ENCODE data around the gene TBPL1. TPM values are rescaled to one million over a fixed set of nuclear protein-coding genes. Genes with fewer than 3 reads are reported as not detected.

Gene TBPL1
- total and polyA plus RNA-seq, 10 of the 15 experiments (the other 5 are each of a cell fraction or from before 2014, with no cell fraction given), result 34.6 to 71.2 (median 43.0) TPM

- no peak for TF ChIP-seq IKZF2 (IDR thresholded peaks at IDR 0.05)
- TF ChIP-seq NFIC (IDR thresholded peaks at IDR 0.05; ENCODE audit: low read depth, low read length), result no peak
- no peak for TF ChIP-seq BCL3 (IDR thresholded peaks at IDR 0.05; ENCODE audit: borderline replicate concordance, insufficient read depth, low read depth, low read length, poor library complexity, severe bottlenecking)
- TF ChIP-seq CBFB (IDR thresholded peaks at IDR 0.05; ENCODE audit: low read depth), result no peak
- TF ChIP-seq E4F1 (IDR thresholded peaks at IDR 0.05; ENCODE audit: borderline replicate concordance, partially characterized antibody), result no peak
Measured at GRCh38 chr6:133906050-133906449, 47.0 kb upstream of the TBPL1 start (continued).

DNA sequence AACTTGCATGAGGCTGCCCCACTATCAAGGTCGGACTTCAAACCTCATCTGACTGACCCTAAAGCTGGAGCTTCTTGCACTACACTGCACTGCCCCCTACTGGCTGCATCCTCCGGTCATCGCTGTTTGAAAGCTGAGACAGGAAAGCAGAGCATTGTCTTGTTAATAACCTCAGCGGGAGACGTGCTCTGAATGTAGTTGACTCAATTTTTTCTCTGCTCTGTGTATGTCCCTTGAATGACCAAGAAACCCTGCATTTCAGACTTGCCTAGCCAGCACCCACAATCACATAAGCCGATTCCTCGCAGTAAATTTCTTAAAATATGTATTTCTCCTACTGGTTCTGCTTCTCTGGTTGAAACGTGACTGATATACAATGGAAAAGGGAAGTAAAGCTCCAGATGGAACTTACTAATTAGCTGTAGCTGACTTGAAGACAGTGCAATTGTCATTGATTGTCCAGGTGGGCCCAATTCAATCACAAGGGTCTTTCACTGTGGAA, 36.3 kb upstream of the TBPL1 start:
- ChIA-PET POLR2A (no interaction called here), SMC1A (ENCODE audit: uncharacterized antibody, unreplicated experiment) (interaction anchor here (0.7 to 2.5 kb wide), 9 partner anchors 9 to 954 kb away, joined by 3 to 17 read pairs (median 5); no protein-coding TSS in a partner anchor), RAD21 (ENCODE audit: unreplicated experiment) (interaction anchor here (0.9 to 2.9 kb wide), 6 partner anchors 75 to 954 kb away, joined by 3 to 12 read pairs (median 8); no protein-coding TSS in a partner anchor), CTCF (interaction anchor here (0.5 to 8.4 kb wide), 60 partner anchors 6 to 1385 kb away, joined by 3 to 65 read pairs (median 4); no protein-coding TSS in a partner anchor)
- H3K36me3 ChIP-seq (ENCODE audit: control insufficient read depth in 2 of 2, insufficient read depth in 2 of 2, low read length in 1 of 2), result no peaks in the 10 kb centered on the region
- ATAC-seq (peak; percentile 88), DNase-seq (ENCODE audit: low read depth, low spot score) (peak; percentile 35), FAIRE-seq (peak; percentile 78)
- no peaks in the 10 kb centered on the region for H4K20me1 ChIP-seq (ENCODE audit: control insufficient read depth, insufficient read depth)
- in situ Hi-C loops (cut with MboI) (loop anchor here (10.0 kb wide), 1 partner anchor 352 kb away; no protein-coding TSS in a partner anchor), intact Hi-C loops (cut with micrococcal nuclease; ENCODE audit: unreplicated experiment) (loop anchor here (1.0 to 10.0 kb wide), 4 partner anchors 79 to 952 kb away; no protein-coding TSS in a partner anchor)
- H3K27ac ChIP-seq (ENCODE audit: control insufficient read depth, insufficient read depth), result no peak overlapping the region
- WGBS (ENCODE audit: insufficient coverage, insufficient replicate concordance, low lambda C conversion rate, missing lambda C conversion rate), result 1% methylated on average over 8 of the region's 8 CpGs
- no peaks in the 10 kb centered on the region for H3K4me1 ChIP-seq (ENCODE audit: control insufficient read depth, insufficient read depth, low read length)
- no peaks in the 10 kb centered on the region for H3K79me2 ChIP-seq (ENCODE audit: control insufficient read depth, insufficient read depth, low read length)
- no peak overlapping the region for H3K4me3 ChIP-seq
- no peaks in the 10 kb centered on the region for H3K9me3 ChIP-seq (replicated peaks; ENCODE audit: control insufficient read depth, insufficient read depth, low read length)
- BruUV-seq (replicated peaks), result no TSS peak
- H3K4me2 ChIP-seq (ENCODE audit: control insufficient read depth, insufficient read depth), result no peak overlapping the region
- no peaks in the 10 kb centered on the region for H3K27me3 ChIP-seq (replicated peaks in 1 of 2; ENCODE audit: control insufficient read depth in 2 of 2, insufficient read depth in 2 of 2, low read length in 1 of 2)
- no peak overlapping the region for H3K9ac ChIP-seq (ENCODE audit: control insufficient read depth, insufficient read depth, low read length)
- TF ChIP-seq, protein P1, sequence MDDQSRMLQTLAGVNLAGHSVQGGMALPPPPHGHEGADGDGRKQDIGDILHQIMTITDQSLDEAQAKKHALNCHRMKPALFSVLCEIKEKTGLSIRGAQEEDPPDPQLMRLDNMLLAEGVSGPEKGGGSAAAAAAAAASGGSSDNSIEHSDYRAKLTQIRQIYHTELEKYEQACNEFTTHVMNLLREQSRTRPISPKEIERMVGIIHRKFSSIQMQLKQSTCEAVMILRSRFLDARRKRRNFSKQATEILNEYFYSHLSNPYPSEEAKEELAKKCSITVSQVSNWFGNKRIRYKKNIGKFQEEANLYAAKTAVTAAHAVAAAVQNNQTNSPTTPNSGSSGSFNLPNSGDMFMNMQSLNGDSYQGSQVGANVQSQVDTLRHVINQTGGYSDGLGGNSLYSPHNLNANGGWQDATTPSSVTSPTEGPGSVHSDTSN (IDR thresholded peaks at IDR 0.05; ENCODE audit: insufficient replicate concordance, low read depth, low read length), result no peak
- TF ChIP-seq PKNOX1 (IDR thresholded peaks at IDR 0.05) (no peak), SMC3 (IDR thresholded peaks at IDR 0.05; ENCODE audit: borderline replicate concordance, low read length) (peak; percentile 46; the same call in 1 of the 2 replicates), TBL1XR1 (IDR thresholded peaks at IDR 0.05; ENCODE audit: low read depth, low read length) (no peak), YY1 (IDR thresholded peaks at IDR 0.05; ENCODE audit: low read depth, low read length) (0 out of 2 replicates have a peak, but pooled peaks have one; percentile 32), RAD21 (IDR thresholded peaks at IDR 0.05; ENCODE audit: insufficient read depth, low read depth, low read length) (peak; percentile 87), SIN3A (IDR thresholded peaks at IDR 0.05; ENCODE audit: low read depth, low read length) (no peak), CTCF (IDR thresholded peaks at IDR 0.05 in 2 of 3, conservative IDR thresholded peaks at IDR 0.05 in 1 of 3; ENCODE audit: control insufficient read depth in 2 of 3, extremely low read depth in 1 of 3, insufficient read depth in 1 of 3, low read depth in 3 of 3, low read length in 3 of 3) (peak; percentile 85 to 89 (median 88))
- H2AFZ ChIP-seq (ENCODE audit: control insufficient read depth, low read depth, low read length), result peak overlapping the region; percentile 51; the same call in 1 of the 2 replicates
